ENCODE results near the gene LRRC2. TPM values are rescaled to one million over a fixed set of nuclear protein-coding genes. Genes with fewer than 3 reads are reported as not detected.

The LRRC2 gene
- total RNA-seq, 4 donors from 2014 or later, result 0.32 to 0.83 (median 0.55) TPM

DNA sequence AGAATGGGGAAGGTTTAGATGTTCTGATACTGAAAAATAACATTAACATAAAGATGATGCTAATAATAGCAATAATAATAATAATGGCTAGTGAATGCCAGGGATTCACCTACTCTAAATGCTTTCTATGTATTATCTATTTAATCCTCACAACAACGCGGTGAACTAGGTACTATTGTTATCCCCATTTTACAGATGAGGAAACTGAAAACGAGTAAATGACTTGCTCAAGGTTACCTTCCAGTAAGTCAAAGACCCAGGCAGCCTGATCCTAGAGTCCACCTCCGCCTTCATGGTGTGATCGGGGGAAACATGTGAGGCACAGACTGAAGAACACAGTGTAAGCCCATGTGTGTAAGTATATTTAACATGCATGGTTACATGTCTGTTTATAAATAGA, 30.4 kb downstream of the LRRC2 start:
- Histone ChIP-seq H3K36me3 (peaks cover 0 to 41% (median 0%) of the 10 kb centered on the region in 4 donors), H3K4me3 (no peak overlapping the region), H3K4me1 (peaks cover 0 to 4% (median 0%) of the 10 kb centered on the region in 4 donors), H3K27me3 (peaks cover 0 to 7% (median 0%) of the 10 kb centered on the region in 4 donors), H3K9me3 (no peaks in the 10 kb centered on the region), H3K27ac (replicated peaks in 1 of 4) (no peak overlapping the region)
- DNase-seq (ENCODE audit: extremely low spot score), result no peak
- intact Hi-C loops (cut with DNase I), result no loop called here
- TF ChIP-seq EP300 (IDR thresholded peaks at IDR 0.05) (no peak), POLR2AphosphoS5 (IDR thresholded peaks at IDR 0.05) (no peak), POLR2A (IDR thresholded peaks at IDR 0.05; ENCODE audit: low read depth) (no peak)
- TF ChIP-seq, protein P1, sequence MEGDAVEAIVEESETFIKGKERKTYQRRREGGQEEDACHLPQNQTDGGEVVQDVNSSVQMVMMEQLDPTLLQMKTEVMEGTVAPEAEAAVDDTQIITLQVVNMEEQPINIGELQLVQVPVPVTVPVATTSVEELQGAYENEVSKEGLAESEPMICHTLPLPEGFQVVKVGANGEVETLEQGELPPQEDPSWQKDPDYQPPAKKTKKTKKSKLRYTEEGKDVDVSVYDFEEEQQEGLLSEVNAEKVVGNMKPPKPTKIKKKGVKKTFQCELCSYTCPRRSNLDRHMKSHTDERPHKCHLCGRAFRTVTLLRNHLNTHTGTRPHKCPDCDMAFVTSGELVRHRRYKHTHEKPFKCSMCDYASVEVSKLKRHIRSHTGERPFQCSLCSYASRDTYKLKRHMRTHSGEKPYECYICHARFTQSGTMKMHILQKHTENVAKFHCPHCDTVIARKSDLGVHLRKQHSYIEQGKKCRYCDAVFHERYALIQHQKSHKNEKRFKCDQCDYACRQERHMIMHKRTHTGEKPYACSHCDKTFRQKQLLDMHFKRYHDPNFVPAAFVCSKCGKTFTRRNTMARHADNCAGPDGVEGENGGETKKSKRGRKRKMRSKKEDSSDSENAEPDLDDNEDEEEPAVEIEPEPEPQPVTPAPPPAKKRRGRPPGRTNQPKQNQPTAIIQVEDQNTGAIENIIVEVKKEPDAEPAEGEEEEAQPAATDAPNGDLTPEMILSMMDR (IDR thresholded peaks at IDR 0.05), result no peak
- WGBS, result 92% methylated on average over 5 of the region's 5 CpGs

DNA sequence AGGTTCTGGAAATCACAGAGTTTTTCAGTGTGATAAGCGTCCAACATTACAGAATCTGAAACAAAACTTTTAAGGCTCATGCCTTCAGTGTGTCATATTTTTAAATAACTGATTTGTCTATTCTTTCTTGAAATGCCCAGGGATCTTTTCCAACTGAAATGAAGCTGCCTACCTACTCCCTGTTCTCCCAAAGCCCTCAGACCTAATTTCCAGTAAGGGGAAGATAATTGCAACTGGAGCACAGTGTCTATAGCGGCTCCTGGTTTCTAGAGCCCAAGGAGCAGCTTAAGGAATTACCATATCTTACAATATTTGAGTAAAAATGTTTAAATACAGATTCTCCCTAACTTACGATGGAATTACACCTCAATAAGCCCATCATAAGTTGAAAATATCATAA, 33.0 kb downstream of the LRRC2 start:
- intact Hi-C loops (cut with DNase I), result no loop called here

DNA sequence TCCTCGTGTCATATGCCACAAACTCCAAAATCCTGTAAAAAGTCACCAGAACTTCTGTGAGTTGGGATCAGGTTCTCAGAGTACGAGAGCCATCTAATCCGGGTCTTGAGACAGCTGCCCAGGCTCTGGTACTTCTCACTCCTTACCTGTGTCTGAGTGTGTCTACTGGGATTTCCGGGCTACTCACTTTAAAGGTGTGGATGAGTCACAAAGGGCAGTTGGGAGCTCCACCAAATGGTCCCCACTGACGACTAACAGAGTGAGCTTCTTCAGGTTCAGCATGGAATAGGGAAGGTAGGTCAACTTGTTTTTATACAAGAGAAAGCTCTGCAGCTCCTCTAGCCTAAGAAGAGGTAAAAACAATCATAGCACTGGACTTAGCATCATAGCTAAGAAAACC, 38.9 kb downstream of the LRRC2 start:
- no peaks in the 10 kb centered on the region for H3K27me3 ChIP-seq
- 87% methylated on average over 5 of the region's 5 CpGs for WGBS
- peaks cover 0 to 56% (median 0%) of the 10 kb centered on the region in 4 donors for H3K36me3 ChIP-seq
- H3K27ac ChIP-seq (replicated peaks in 1 of 4), result no peak overlapping the region
- intact Hi-C loops (cut with DNase I), result no loop called here
- H3K4me3 ChIP-seq, result no peak overlapping the region
- no peaks in the 10 kb centered on the region for H3K4me1 ChIP-seq
- TF ChIP-seq, protein P1 (IDR thresholded peaks at IDR 0.05), result no peak
- no peak for TF ChIP-seq POLR2A (IDR thresholded peaks at IDR 0.05; ENCODE audit: low read depth)
- TF ChIP-seq EP300 (IDR thresholded peaks at IDR 0.05), result no peak
- TF ChIP-seq POLR2AphosphoS5 (IDR thresholded peaks at IDR 0.05), result no peak
- DNase-seq (ENCODE audit: extremely low spot score), result peak; percentile 85
- no peaks in the 10 kb centered on the region for H3K9me3 ChIP-seq

More for the DNA sequence above, 33.0 kb downstream of the LRRC2 start:
- Histone ChIP-seq H3K9me3 (no peaks in the 10 kb centered on the region), H3K4me3 (no peak overlapping the region), H3K27ac (replicated peaks in 1 of 4) (no peak overlapping the region), H3K36me3 (peaks cover 0 to 56% (median 0%) of the 10 kb centered on the region in 4 donors), H3K27me3 (peaks cover 0 to 7% (median 0%) of the 10 kb centered on the region in 4 donors), H3K4me1 (no peaks in the 10 kb centered on the region)
- 79% methylated on average over 3 of the region's 3 CpGs for WGBS
- DNase-seq (ENCODE audit: extremely low spot score), result peak; percentile 53
- TF ChIP-seq EP300 (IDR thresholded peaks at IDR 0.05), result no peak
- TF ChIP-seq, protein P1 (IDR thresholded peaks at IDR 0.05), result no peak
- no peak for TF ChIP-seq POLR2A (IDR thresholded peaks at IDR 0.05; ENCODE audit: low read depth)
- TF ChIP-seq POLR2AphosphoS5 (IDR thresholded peaks at IDR 0.05), result no peak

DNA sequence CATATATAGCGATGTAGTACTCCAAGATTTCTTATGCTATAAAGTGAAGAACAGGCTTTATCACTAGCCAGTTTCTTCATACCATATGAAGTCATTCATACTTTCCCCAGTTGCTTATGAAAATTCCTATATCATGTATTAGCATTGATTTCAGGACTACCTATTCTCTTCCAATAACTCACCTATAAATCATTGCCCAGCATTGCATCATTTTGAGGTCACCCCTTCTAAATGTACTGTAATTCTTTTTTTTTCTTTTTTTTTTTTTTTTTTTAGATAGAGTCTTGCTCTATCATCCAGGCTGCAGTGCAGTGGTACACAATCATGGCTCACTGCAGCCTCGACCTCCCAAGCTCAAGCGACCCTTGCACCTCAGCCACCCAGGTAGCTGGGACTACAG, 41.3 kb downstream of the LRRC2 start:
- Histone ChIP-seq H3K27ac (replicated peaks in 1 of 4) (no peak overlapping the region), H3K27me3 (no peaks in the 10 kb centered on the region), H3K36me3 (peaks cover 0 to 62% (median 0%) of the 10 kb centered on the region in 4 donors), H3K4me1 (no peaks in the 10 kb centered on the region), H3K4me3 (no peak overlapping the region), H3K9me3 (no peaks in the 10 kb centered on the region)
- intact Hi-C loops (cut with DNase I), result no loop called here
- peak; percentile 24 for DNase-seq (ENCODE audit: extremely low spot score)
- TF ChIP-seq POLR2AphosphoS5 (IDR thresholded peaks at IDR 0.05) (no peak), EP300 (IDR thresholded peaks at IDR 0.05) (no peak), POLR2A (IDR thresholded peaks at IDR 0.05; ENCODE audit: low read depth) (no peak)
- TF ChIP-seq, protein P1 (IDR thresholded peaks at IDR 0.05), result no peak
- WGBS, result 92% methylated on average over 3 of the region's 3 CpGs

DNA sequence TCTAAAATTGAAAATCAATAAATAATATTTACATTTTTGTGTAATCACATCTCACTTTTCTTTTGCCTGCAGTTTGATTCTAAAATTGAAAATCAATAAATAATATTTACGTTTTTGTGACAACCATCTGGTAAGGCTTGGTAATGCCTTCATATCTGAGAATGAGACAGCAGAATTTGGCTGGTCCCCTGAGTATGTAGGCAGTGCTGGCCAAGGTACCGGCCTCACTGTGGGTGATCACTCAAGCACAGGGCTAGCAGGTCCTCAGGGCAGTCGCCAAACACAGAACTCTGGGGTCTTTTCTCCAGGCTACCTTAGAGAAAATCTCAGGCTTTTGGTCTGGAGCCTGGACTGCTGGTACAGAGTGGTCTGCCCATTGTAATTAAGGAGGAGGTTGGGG, 42.1 kb downstream of the LRRC2 start:
- intact Hi-C loops (cut with DNase I), result no loop called here
- Histone ChIP-seq H3K4me1 (no peaks in the 10 kb centered on the region), H3K4me3 (no peak overlapping the region), H3K27me3 (no peaks in the 10 kb centered on the region), H3K36me3 (peaks cover 0 to 66% (median 0%) of the 10 kb centered on the region in 4 donors), H3K9me3 (no peaks in the 10 kb centered on the region), H3K27ac (replicated peaks in 1 of 4) (no peak overlapping the region)
- DNase-seq (ENCODE audit: extremely low spot score), result peak; percentile 37
- TF ChIP-seq POLR2AphosphoS5 (IDR thresholded peaks at IDR 0.05) (no peak), POLR2A (IDR thresholded peaks at IDR 0.05; ENCODE audit: low read depth) (no peak), EP300 (IDR thresholded peaks at IDR 0.05) (no peak)
- TF ChIP-seq, protein P1 (IDR thresholded peaks at IDR 0.05), result no peak
- WGBS, result 76% methylated on average over 3 of the region's 3 CpGs

Data from esophagus muscularis mucosa (tissue), 4 donors.